Pons (tissue), 1 donor: ENCODE data around the gene MAP1B.

Experiments used
- DNase-seq: peaks from one replicate; pipeline ENCODE4 v3.0.0-alpha.2; 2016; ENCODE audit warnings: low spot score

MAP1B gene

GRCh38 chr5:72096602-72097188, 10.6 kb upstream of the MAP1B start:
- no peak for DNase-seq

- no peak for DNase-seq
Observed at GRCh38 chr5:72101828-72102227, 5.4 kb upstream of the MAP1B start.

DNA sequence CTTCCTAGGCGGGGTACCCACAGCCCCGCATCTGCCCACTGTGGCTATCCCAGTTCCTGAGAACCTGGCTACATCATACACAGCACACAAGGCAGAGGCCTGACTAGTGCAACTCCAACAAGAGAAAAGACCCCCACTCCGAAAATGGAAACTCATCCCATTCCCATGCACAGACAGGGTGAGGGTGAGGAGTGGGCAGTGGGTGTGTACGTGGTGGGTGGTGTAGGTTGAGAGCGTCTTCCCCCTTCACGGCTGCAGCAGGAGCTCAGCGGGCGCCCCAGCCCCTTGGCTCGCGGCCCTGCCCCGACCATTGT, 501 bp upstream of the MAP1B start:
- no peak for DNase-seq

GRCh38 chr5:72107901-72108201, 576 bp downstream of the MAP1B start:
- no peak for DNase-seq

GRCh38 chr5:72108202-72109061, 1.2 kb downstream of the MAP1B start:
- peak; percentile 57 for DNase-seq

- DNase-seq, result no peak
Observed at GRCh38 chr5:72109062-72109411, 1.8 kb downstream of the MAP1B start.

DNA sequence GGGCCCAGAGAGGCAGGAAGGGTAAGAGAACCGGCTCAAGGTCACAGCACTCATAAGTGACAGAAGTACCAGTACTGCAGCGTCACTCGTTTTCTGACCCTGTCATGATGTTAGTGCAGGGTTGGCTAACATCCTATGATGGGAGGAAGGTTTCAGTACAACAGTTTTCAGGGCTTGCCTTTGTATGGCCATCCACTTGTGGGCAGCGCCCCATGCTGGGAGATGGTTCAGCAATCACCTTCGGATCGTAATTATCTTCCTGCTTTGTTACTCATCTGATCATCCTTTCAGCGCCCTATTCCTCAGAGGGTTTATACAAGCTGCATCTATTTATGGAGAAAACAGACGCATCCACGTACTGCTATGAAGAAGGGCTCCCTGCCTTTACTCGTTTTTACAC, 2.4 kb downstream of the MAP1B start:
- DNase-seq, result peak; percentile 80

DNA sequence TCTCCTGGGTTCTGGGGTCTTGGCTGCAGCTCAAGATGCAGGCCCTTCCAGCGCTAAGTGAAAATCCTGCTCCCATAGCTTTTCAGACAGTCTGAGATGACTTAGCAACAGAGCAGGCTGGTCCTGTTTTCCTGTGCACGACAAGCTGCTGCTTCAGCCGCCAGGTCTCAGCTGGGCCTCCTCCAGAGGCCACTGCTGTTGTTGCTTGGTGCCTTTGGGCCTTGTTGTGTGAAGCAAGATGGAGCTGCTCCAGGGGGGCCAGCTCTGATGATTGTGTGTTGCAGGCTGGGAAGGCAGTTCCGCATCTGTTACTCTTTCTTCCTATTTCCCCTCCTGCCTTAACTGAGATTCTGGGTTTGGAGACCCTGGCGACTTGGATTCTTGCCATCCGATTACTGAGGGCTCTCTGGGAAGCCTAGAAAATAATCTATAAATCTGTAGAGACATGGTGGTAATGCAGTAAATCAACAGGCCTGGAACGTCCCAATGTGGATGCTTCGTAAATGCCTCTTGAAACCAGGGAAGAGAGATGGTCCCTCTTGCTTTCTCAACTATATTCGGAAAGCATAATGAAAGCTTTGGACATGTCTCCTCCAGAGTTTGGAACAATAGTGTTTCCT, 3.2 kb downstream of the MAP1B start:
- peak; percentile 62 for DNase-seq

DNA sequence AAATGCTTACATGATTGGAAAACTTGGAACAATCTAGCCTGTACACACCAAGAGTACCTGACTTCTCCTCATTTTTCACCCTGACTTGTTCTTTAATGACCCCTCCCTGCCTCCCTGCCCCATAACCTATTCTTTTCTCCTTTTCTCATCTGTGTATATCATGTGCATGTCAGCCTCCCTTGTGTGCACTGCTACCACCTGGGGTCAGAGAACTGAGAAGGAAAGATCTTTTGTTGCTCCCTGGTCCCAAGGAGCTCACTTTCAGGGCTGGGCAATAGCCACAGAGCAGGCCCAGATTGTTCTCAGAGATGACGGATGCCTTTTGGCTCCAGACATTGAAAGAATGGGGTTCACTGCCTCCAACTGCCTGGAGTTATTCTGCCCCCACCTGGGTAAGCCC, 5.1 kb downstream of the MAP1B start:
- DNase-seq, result no peak

GRCh38 chr5:72114629-72115028, 7.4 kb downstream of the MAP1B start:
- DNase-seq, result no peak

GRCh38 chr5:72115296-72115695, 8.0 kb downstream of the MAP1B start:
- DNase-seq, result no peak

DNA sequence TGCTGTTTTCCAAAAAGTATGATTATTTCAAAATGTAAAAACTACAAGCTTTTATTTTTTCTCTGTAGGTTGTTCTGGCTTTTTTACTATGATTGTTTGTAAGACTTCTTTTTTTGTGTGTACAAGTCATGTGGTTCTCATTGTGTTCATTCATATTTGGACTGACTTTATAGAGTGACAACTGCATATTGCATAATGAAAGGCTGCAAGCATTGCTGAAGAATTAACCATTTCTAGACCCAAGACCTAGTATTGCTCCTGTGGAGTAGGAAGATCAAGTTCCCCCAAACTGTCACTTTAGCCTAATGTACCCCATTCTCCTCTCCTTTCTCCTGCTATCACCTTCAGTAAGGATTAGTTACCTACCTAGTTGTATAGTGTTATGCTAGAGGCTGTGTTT, 10.0 kb downstream of the MAP1B start:
- DNase-seq, result no peak

DNA sequence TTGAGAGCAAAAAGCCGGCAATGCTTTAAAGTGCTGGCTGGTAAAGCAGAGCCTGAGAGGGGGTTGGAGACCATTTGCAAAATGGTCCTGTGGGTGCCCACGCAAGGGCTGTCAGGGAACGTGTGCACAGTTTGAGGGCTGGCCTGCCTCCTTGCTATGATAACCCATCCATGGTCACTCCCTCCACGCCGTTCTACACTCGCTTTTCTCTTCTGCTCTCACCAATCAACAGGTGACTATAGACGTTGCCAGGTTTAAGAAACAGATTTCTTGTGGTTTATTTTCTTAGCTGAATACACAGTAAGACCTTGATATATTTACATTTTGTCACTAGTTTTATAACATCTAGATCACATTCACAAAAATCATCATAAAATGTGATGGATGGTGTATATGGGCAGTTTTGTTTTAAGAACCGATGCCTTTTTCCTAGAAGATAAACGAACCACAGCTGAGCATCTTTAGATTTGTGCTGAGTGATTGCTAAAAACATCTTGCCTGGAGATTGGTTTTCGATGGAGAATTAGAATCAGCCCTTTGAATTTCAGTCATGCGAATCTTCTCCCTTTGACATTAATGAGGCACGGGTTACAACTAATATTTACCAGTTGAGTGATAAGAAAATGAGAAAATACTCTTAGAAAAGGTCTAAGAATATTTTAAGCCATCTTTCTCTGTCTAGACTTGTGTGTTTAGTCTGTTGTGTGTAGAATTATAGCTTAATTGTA, 13.9 kb downstream of the MAP1B start:
- DNase-seq, result no peak

- no peak for DNase-seq
Observed at GRCh38 chr5:72121780-72122445, 14.6 kb downstream of the MAP1B start.

DNA sequence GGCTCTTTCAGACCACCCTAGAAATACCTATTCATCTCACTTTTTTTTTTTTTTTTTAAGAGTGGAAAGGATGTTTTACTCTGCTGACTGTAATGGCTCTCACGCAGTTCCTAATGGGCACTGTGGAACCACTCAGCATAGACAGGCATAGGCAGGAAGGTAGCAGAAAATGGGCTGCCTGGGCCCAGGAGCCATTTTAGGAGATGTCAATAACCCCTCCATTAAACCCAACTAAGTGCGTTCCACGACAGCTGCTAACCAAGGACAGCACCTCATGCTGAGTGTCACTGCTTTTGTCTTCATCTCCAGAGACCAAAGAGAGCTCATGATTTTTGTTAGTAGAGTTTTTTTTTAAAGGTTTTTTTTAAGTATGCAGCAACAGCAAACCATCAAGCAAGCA, 15.3 kb downstream of the MAP1B start:
- DNase-seq, result no peak

DNA sequence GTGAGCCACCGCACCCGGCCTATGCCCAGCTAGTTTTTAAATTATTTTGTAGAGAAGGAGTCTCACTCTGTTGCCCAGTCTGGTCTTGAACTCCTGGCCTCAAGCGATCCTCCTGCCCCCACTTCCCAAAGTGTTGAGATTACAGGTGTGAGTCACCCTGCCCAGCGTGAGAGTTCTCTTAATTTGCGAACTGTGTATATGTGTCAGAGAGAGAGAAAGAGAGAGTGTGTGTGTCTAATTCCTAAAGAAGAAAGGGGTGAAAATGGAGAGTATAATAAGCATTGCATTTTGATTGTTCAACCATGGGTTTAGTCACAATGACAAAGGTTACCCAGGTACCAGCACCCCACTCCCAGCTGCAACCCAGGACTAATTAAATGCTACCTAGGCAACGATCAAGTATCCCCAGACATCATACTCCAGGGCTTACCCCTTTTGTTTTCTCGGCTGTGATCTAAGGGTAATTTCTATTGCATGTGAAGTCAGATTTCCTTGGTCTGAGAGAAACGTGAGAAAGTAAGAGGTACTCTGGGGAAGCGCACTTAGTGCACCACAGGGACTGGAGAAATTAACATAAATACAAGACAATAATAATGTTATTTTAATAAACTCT, 16.6 kb downstream of the MAP1B start:
- no peak for DNase-seq

DNA sequence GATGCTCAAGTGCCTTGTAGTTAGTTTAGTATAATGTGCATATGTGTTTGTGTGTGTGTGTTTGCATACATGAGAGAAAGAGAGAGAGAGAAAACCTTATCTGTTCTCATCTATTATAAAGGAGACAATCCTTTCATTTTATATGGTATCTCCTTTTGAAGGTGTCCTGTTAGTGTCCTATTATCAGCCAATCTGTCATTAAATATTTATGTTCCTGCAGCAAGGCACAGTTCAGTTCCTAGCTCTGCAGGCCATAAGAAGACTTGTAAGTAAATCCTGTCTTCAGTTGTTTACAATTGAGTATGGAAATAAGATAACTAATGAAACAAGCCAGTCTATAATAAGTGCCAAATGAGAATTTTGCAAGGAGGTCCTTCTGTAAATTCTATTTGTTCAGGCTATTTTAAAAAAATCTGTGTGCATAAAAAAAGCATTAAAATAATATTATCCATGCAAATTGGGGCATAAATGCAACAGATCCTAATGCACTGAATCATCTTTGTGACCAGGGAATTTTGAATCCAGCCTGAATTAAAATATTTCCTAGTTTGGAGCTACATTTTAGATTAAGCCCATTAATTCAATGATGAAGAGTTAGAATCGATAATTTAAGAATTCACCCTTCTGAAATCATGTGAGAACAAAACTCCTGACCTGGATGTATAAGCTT, 18.1 kb downstream of the MAP1B start:
- no peak for DNase-seq

- no peak for DNase-seq
Observed at GRCh38 chr5:72125941-72126620, 18.8 kb downstream of the MAP1B start.

DNA sequence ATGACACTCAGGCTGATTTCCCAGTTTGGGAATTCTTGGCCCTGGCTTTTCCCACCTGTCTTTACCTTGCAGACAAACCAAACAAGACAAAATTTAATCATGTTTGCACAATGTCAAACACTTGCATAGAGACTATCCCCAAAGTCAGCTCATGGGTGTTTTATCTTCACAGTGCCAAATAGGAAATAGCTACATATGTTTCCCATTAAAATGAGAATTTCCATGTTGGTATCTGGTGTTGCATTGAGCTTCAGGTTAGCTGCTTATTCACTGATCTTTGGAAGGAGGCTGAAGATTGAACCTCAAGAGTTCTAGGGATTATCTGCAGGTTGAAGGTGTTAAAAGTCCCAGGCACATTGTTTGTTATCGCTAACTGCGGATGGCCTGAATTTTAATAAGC, 19.5 kb downstream of the MAP1B start:
- DNase-seq, result no peak

DNA sequence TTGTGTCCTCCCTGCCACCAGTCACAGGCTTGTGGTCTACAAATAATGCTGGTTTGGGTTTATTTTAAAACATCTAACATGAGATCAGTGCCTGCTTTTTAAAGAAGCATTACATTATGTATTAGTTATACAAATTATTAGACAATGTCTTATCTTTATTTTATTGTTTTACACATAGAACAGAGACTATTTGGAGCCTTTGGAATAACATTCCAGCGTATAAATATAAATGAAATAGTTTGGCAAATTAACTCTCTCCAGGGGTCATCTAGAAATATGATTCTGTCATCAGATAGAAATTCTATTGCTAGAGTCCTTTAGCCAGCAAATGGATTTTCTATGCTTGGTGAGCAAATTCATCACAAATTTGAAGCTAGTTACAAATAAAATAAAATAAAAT, 22.4 kb downstream of the MAP1B start:
- no peak for DNase-seq

DNA sequence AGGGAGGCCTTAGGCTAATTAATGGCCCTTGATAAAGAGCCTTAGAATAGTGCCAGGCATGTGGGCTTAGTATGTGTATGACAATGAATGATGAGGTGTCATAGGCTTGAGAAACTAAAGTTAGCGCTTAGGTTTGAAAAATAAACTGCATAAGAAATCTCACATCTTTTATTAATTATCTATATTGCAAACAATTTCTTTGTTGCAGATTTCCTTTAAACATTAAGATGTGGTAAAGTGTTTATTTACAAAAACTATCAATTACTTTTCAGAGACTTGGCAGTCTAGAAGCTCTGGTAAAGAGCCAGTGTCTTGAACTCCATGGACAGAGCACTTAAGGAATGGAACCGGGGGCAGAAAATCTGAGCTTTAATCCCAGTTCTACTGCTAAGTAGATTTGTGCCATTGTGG, 23.1 kb downstream of the MAP1B start:
- DNase-seq, result no peak
